Lung microvascular endothelial cell (primary cell): ENCODE results near the gene MYL9. TPM values are rescaled to one million over a fixed set of nuclear protein-coding genes. Genes with fewer than 3 reads are reported as not detected.

Experiments used
- DNase-seq, 2 donors: peaks; one replicate each; pipeline versions ENCODE4 v3.0.0 to v3.0.0-alpha.2; 2010; ENCODE audit warnings: low read depth in 2 of 2
- total RNA-seq: library from RNA; depleted of rRNA; stranded (reverse); fragments of >200 nt; gene quantifications from 2 replicates; pipeline ENCODE4 v1.2.1, GENCODE V29; 2014

MYL9 gene
- total RNA-seq, 1 donor from 2014 or later, result 0.60 TPM

- no peak for DNase-seq
Measured at GRCh38 chr20:36525620-36526365, 15.5 kb upstream of the MYL9 start.

GRCh38 chr20:36526521-36527011 lies 14.8 kb upstream of the MYL9 start:
- no peak for DNase-seq

- no peak for DNase-seq
Measured at GRCh38 chr20:36527331-36528125, 13.8 kb upstream of the MYL9 start.

- no peak for DNase-seq
Measured at GRCh38 chr20:36528176-36528874, 13.0 kb upstream of the MYL9 start.

- no peak for DNase-seq
Measured at GRCh38 chr20:36528875-36529417, 12.4 kb upstream of the MYL9 start.

- DNase-seq, result no peak
Measured at GRCh38 chr20:36532388-36532787, 8.9 kb upstream of the MYL9 start.

GRCh38 chr20:36532822-36533221 lies 8.5 kb upstream of the MYL9 start:
- DNase-seq, result no peak

- DNase-seq, result peak; percentile 32 to 76
Measured at GRCh38 chr20:36538026-36538722, 3.1 kb upstream of the MYL9 start.

GRCh38 chr20:36540551-36541211 lies 638 bp upstream of the MYL9 start:
- no peak for DNase-seq

- DNase-seq, result peak; percentile 20 to 38
Measured at GRCh38 chr20:36541768-36542488, 609 bp downstream of the MYL9 start.

- DNase-seq, result no peak
Measured at GRCh38 chr20:36542516-36543183, 1.3 kb downstream of the MYL9 start.

- no peak for DNase-seq
Measured at GRCh38 chr20:36543184-36544133, 2.1 kb downstream of the MYL9 start.

- peak; percentile 24 to 42 for DNase-seq
Measured at GRCh38 chr20:36544134-36545018, 3.1 kb downstream of the MYL9 start.

- no peak for DNase-seq
Measured at GRCh38 chr20:36546111-36546736, 4.9 kb downstream of the MYL9 start.

- DNase-seq, result no peak
Measured at GRCh38 chr20:36547186-36548005, 6.1 kb downstream of the MYL9 start.

GRCh38 chr20:36548006-36548315 lies 6.6 kb downstream of the MYL9 start:
- peak in 1 of 2 donors; percentile 33 for DNase-seq
